Right cardiac atrium (tissue), 5 donors: ENCODE measurements around the gene KNDC1. TPM values are rescaled to one million over a fixed set of nuclear protein-coding genes. Genes with fewer than 3 reads are reported as not detected.
"Not testable (repeated sequence)": the region's sequence is repeated elsewhere in the genome, so short reads cannot be mapped to it uniquely, and the experiment has no call there.

Source experiments
- ATAC-seq, 2 donors: fragments of 200-7000 bp; cut with Tn5 transposase; one replicate each; pipeline versions ENCODE4 v1.8.0 to v1.9.1; 2020; ENCODE audit warnings: moderate library complexity in 2 of 2, mild to moderate bottlenecking in 1 of 2
- DNase-seq, 3 donors: peaks; one replicate each; pipeline ENCODE4 v3.0.0-alpha.2; 2020
- H3K27ac ChIP-seq: one replicate; pipeline ENCODE4 v1.5.1; 2013; ENCODE audit warnings: mild to moderate bottlenecking, low read length, control low read depth, moderate library complexity
- H3K27me3 ChIP-seq: one replicate; pipeline ENCODE4 v1.6.1; 2013; ENCODE audit not compliant: control insufficient read depth, insufficient read depth
- H3K4me1 ChIP-seq: one replicate; pipeline ENCODE4 v1.6.1; 2013; ENCODE audit warnings: low read length; ENCODE audit not compliant: control insufficient read depth, insufficient read depth
- H3K4me3 ChIP-seq: one replicate; pipeline ENCODE4 v1.5.1; 2013; ENCODE audit warnings: low read length, control low read depth
- H3K9me3 ChIP-seq: one replicate; pipeline ENCODE4 v1.6.1; 2013; ENCODE audit warnings: low read length; ENCODE audit not compliant: control insufficient read depth
- WGBS: extraction: QIAGEN DNeasy Blood & Tissue Kit; methylation state at CpG from one replicate; pipeline ENCODE4 v1.1.7; 2013; 5-methylcytosine and 5-hydroxymethylcytosine counted together
- intact Hi-C, 4 donors: fragments of 100-400 bp; cut with DNase I; formaldehyde crosslinking; loops; one replicate each; pipeline versions ENCODE4 v1.11.0 to v1.14.0; 2022 to 2023
- polyA plus RNA-seq: library from polyadenylated mRNA; stranded (reverse); fragments of 200-250 nt; gene quantifications from one replicate; pipeline ENCODE4 v1.2.3, GENCODE V29; 2013
- total RNA-seq, 4 donors: library from RNA; stranded (reverse); fragmentation: NEBNext Ultra II Directional; extraction: Animal tissue kit (Norgen Biotek cat#: 25700); gene quantifications; one replicate each; pipeline ENCODE4 v1.2.1, GENCODE V29; 2021
- donor health status: healthy with polysubstance abuse.
- donor health status: DM: no; HTN: yes; CAD: no.
- donor health status: DM: no; HTN: no; CAD: no.
- donor health status: DM: no; HTN: yes; CAD: no; lungs with severe emphysema.
- donor health status: DM: yes; HTN: yes; CAD: no.

Gene KNDC1
- total and polyA plus RNA-seq, 5 donors, result 0.23 to 1.4 (median 0.50) TPM

DNA sequence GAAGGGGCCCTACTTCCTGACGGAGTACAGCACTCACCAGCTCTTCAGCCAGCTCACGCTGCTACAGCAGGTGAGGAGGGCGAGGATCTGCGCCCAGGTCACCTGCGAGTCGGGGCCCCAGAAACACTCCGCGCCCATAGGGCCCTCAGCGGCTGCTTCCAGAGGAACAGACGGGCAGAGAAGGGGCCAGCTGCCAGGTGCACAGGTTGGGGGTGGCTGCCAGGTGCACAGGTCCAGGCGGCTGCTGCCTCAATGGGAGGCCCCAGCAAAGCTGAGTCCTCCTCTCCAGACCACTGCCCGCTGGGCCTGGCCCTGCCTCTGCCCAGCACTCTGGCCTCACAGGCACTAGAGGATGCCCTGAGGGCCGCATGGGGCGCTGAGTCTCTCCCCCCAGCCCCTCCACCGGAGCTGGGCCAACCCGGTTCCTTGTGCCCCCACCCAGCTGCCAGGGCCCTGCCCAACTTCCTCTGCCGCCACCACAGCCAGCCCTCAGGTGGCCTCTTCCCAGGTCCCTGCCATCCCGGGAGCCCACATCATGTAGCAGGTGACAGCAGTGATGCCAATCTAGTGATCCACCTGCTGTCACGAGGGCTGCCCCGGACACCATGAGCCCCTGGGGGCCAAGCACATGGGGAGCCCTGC is 53.0 kb downstream of the KNDC1 start:
- peak in 2 of 3 donors; percentile 39 to 40 for DNase-seq
- Histone ChIP-seq H3K9me3 (no peaks in the 10 kb centered on the region), H3K27me3 (no peaks in the 10 kb centered on the region), H3K27ac (no peak overlapping the region), H3K4me3 (no peak overlapping the region), H3K4me1 (no peaks in the 10 kb centered on the region)
- no peak for ATAC-seq
- WGBS, result 92% methylated on average over 20 of the region's 20 CpGs
- intact Hi-C loops, result no loop called here

- H3K9me3 ChIP-seq, result no peaks in the 10 kb centered on the region
- no peak for ATAC-seq
- H3K27me3 ChIP-seq, result no peaks in the 10 kb centered on the region
- no peak overlapping the region for H3K4me3 ChIP-seq
- peak in 2 of 3 donors; percentile 26 to 35 for DNase-seq
- no peaks in the 10 kb centered on the region for H3K4me1 ChIP-seq
- intact Hi-C loops, result no loop called here
- WGBS, result 86% methylated on average over 32 of the region's 32 CpGs
- no peak overlapping the region for H3K27ac ChIP-seq
Measured at GRCh38 chr10:133213641-133214467, 53.8 kb downstream of the KNDC1 start.

DNA sequence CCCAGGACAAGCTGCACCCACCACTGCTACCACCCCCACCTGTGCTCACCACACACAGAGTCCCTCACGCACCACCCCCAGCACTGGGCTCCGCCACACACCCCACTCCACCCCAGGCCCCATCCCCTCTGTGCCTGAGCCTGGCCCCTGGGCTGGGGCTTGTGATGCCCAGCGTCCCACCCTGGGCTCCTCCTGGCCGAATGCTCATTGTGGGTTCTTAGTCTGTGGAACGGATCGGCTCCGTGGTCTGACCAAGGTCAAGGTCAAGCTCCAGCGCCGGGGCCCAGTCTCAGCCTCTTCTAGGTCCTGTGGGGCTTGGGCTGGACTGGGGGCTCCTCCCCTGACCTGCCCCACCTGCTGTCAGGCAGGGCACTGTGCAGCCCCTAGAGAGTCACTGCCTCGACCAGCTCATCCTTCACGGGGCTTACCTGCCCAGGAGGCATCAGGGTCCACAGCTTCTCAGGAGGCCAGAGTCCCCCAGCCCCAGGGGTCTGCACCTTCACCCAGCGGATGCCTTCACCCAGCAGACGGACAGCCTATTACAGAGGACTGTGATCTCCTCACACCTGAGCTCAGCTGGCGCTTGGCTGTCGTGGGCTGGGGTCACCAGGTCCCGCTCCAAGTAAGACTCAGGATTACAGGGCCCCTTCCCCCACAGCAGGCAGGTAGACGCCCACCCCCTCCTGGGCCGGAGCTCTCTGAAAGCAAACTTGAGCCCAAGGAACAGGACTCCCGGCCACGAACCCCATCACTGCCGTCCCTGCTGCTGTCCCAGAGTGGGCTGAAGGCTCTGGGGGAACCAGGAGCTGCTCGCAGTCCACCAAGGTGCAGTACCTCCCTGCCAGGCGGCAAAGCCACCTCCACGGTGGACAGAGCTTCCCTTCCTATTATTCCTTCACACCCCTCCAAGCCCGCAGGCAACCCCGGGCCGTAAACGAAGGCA is 54.7 kb downstream of the KNDC1 start:
- no peak for ATAC-seq
- no peaks in the 10 kb centered on the region for H3K27me3 ChIP-seq
- intact Hi-C loops, result no loop called here

GRCh38 chr10:133215586-133215985 is 55.6 kb downstream of the KNDC1 start:
- WGBS, result 92% methylated on average over 27 of the region's 27 CpGs
- intact Hi-C loops, result no loop called here
- peak in 2 of 3 donors; percentile 42 to 48 for DNase-seq
- Histone ChIP-seq H3K27ac (no peak overlapping the region), H3K4me3 (no peak overlapping the region), H3K9me3 (no peaks in the 10 kb centered on the region), H3K4me1 (no peaks in the 10 kb centered on the region), H3K27me3 (no peaks in the 10 kb centered on the region)
- ATAC-seq, result peak in 1 of 2 donors; percentile 21

More for the DNA sequence above, 54.7 kb downstream of the KNDC1 start:
- WGBS, result 85% methylated on average over 28 of the region's 28 CpGs
- H3K4me1 ChIP-seq, result no peaks in the 10 kb centered on the region
- no peaks in the 10 kb centered on the region for H3K9me3 ChIP-seq
- H3K27ac ChIP-seq, result no peak overlapping the region
- peak in 2 of 3 donors; percentile 28 to 46 for DNase-seq
- H3K4me3 ChIP-seq, result no peak overlapping the region

GRCh38 chr10:133216776-133217175 is 56.8 kb downstream of the KNDC1 start:
- H3K27ac ChIP-seq, result no peak overlapping the region
- intact Hi-C loops, result no loop called here
- H3K4me3 ChIP-seq, result no peak overlapping the region
- 81% methylated on average over 26 of the region's 26 CpGs for WGBS
- no peak for ATAC-seq
- H3K27me3 ChIP-seq, result no peaks in the 10 kb centered on the region
- H3K9me3 ChIP-seq, result no peaks in the 10 kb centered on the region
- H3K4me1 ChIP-seq, result no peaks in the 10 kb centered on the region
- peak in 2 of 3 donors; percentile 28 to 38 for DNase-seq

DNA sequence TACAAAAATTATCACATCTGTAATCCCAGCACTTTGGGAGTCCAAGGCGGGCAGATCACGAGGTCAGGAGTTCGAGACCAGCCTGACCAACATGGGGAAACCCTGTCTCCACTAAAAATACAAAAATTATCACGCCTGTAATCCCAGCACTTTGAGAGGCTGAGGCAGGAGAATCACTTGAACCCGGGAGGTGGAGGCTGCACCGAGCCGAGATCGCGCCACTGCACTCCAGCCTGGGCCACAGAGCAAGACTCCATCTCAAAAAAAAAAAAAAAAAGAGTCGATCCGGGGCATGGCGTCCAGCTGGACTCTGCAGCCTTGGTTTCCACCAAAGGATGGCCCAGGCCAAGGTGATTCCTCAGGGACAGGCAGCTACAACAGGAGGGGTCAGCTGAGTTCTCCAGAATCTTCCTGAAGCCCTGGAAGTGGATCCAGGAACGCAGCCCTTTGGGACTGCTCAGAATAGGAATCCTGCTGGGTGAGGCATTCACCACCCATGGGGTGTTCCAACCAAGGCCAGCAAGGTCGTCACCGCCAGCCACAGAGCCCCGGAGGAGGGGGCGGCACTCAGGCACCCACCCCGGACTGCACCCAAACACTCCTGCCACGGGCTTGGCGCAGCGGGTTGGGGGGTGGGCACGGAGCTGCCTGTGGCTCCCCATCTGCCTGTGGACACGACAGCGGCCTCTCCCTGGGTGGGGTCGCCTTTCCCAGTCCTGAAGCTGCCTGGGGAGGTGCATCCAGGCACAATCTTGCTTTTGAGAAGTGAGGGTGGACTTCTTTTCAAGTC is 58.0 kb downstream of the KNDC1 start:
- ATAC-seq (no peak), DNase-seq (peak in 2 of 3 donors; percentile 21 to 30)
- intact Hi-C loops, result no loop called here
- H3K9me3 ChIP-seq, result no peaks in the 10 kb centered on the region
- H3K4me3 ChIP-seq, result no peak overlapping the region
- no peaks in the 10 kb centered on the region for H3K4me1 ChIP-seq
- no peak overlapping the region for H3K27ac ChIP-seq
- H3K27me3 ChIP-seq, result no peaks in the 10 kb centered on the region
- WGBS, result 86% methylated on average over 25 of the region's 25 CpGs

DNA sequence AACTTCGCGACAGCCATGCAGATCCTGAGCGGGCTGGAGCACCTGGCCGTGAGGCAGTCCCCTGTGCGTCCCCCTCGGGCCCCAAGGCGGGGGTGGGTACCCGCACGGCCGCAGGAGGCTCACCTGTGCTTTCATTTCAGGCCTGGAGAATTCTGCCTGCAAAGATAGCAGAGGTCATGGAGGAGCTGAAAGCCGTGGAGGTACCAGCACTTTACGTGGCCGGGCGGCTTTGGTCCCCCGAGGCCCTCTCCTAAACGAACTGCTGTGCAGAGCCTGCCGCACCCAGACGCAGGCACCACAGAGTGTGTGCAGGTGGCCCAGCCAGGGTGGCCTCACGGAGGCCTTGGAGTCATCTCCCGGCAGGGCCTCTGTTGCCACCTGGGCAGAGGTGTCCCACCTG is 58.9 kb downstream of the KNDC1 start:
- WGBS, result 88% methylated on average over 20 of the region's 20 CpGs
- Histone ChIP-seq H3K27ac (no peak overlapping the region), H3K9me3 (no peaks in the 10 kb centered on the region), H3K4me3 (no peak overlapping the region), H3K4me1 (no peaks in the 10 kb centered on the region), H3K27me3 (no peaks in the 10 kb centered on the region)
- DNase-seq (peak in 1 of 3 donors; percentile 33), ATAC-seq (no peak)
- intact Hi-C loops, result no loop called here

GRCh38 chr10:133219782-133220181 is 59.8 kb downstream of the KNDC1 start:
- 18% methylated on average over 28 of the region's 28 CpGs for WGBS
- intact Hi-C loops, result no loop called here
- DNase-seq (peak in 1 of 3 donors; percentile 25), ATAC-seq (no peak)
- H3K4me3 ChIP-seq, result no peak overlapping the region
- no peaks in the 10 kb centered on the region for H3K27me3 ChIP-seq
- H3K9me3 ChIP-seq, result no peaks in the 10 kb centered on the region
- H3K27ac ChIP-seq, result no peak overlapping the region
- H3K4me1 ChIP-seq, result no peaks in the 10 kb centered on the region

DNA sequence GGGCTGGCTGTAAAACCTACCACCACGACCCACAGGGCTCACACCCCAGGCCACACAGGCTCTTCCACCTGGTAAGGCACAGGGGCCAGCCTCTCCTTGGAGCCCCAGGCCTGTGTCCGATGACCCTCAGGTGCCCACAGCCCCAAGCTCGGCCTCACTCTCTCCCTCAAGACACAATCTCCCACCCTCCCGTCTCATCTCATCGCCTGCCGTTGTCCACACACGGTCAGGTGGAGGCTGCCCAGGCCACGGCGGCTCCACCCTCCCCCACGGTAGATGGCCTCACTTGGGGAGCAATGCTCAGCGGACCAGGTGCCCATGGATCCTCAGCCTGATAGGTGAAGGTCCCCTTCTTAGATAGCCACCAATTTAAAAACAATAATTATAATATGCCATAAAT is 61.3 kb downstream of the KNDC1 start:
- intact Hi-C loops, result no loop called here
- 90% methylated on average over 11 of the region's 11 CpGs for WGBS
- DNase-seq (no peak), ATAC-seq (no peak)
- no peaks in the 10 kb centered on the region for H3K4me1 ChIP-seq
- H3K27me3 ChIP-seq, result no peaks in the 10 kb centered on the region
- H3K27ac ChIP-seq, result no peak overlapping the region
- H3K4me3 ChIP-seq, result no peak overlapping the region
- H3K9me3 ChIP-seq, result no peaks in the 10 kb centered on the region

DNA sequence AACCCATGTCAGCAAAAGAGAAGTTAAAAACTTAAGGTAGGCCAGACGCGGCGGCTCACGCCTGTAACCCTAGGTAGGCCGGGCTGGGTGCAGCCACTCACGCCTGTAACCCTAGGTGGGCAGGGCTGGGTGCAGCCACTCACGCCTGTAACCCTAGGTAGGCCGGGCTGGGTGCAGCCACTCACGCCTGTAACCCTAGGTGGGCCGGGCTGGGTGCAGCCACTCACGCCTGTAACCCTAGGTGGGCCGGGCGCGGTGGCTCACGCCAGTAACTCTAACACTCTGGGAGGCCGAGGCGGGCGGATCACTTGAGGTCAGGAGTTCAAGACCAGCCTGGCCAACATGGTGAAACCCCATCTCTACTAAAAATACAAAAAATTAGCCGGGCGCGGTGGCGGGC is 61.7 kb downstream of the KNDC1 start:
- H3K9me3 ChIP-seq, DNase-seq, H3K27ac ChIP-seq, H3K4me3 ChIP-seq, H3K4me1 ChIP-seq, ATAC-seq, intact Hi-C loops, H3K27me3 ChIP-seq: not testable (repeated sequence)
- WGBS, result 89% methylated on average over 17 of the region's 22 CpGs
